Measurements from ENCODE around the gene WNT11. TPM values are rescaled to one million over a fixed set of nuclear protein-coding genes. Genes with fewer than 3 reads are reported as not detected.

WNT11 gene
- total RNA-seq, 1 experiment from 2014 or later: not detected

DNA sequence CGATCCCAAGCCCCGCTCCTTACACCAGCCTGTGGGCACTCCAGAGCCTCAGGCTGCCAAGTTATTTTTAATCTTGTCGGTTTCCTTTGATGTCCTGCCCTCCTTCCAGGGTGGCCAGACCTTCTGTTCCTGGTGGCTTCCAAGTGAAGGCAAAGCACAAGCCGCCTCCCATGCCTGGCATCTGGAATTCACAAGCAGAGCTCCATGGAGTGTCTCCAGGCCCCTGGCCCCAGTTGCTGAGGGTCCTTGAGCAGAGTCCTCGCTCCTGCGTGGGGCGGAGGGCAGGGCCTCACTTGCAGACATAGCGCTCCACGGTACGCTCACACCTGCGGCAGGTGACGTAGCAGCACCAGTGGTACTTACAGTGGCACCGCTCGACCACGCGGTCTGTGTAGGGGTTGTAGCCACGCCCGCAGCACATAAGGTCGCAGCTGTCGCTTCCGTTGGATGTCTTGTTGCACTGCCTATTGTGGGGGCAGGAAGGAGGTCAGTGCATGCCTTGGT lies 19.5 kb downstream of the WNT11 start:
- TF ChIP-seq, protein P1, sequence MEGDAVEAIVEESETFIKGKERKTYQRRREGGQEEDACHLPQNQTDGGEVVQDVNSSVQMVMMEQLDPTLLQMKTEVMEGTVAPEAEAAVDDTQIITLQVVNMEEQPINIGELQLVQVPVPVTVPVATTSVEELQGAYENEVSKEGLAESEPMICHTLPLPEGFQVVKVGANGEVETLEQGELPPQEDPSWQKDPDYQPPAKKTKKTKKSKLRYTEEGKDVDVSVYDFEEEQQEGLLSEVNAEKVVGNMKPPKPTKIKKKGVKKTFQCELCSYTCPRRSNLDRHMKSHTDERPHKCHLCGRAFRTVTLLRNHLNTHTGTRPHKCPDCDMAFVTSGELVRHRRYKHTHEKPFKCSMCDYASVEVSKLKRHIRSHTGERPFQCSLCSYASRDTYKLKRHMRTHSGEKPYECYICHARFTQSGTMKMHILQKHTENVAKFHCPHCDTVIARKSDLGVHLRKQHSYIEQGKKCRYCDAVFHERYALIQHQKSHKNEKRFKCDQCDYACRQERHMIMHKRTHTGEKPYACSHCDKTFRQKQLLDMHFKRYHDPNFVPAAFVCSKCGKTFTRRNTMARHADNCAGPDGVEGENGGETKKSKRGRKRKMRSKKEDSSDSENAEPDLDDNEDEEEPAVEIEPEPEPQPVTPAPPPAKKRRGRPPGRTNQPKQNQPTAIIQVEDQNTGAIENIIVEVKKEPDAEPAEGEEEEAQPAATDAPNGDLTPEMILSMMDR (IDR thresholded peaks at IDR 0.05; ENCODE audit: unreplicated experiment): no peak
- Mint-ChIP-seq H3K4me1 (ENCODE audit: low read depth, unreplicated experiment) (no peaks in the 10 kb centered on the region), H3K4me3 (ENCODE audit: low read depth, unreplicated experiment) (no peak overlapping the region), H3K27ac (ENCODE audit: unreplicated experiment) (no peak overlapping the region), H3K36me3 (ENCODE audit: insufficient read depth, unreplicated experiment) (no peaks in the 10 kb centered on the region), H3K27me3 (ENCODE audit: unreplicated experiment) (peaks cover 43% of the 10 kb centered on the region), H3K9me3 (ENCODE audit: low read depth, unreplicated experiment) (no peaks in the 10 kb centered on the region)
- intact Hi-C loops (cut with micrococcal nuclease; ENCODE audit: unreplicated experiment): no loop called here
- CTCF ChIA-PET: no interaction called here
- BruUV-seq (replicated peaks): no TSS peak
- DNase-seq: no peak

DNA sequence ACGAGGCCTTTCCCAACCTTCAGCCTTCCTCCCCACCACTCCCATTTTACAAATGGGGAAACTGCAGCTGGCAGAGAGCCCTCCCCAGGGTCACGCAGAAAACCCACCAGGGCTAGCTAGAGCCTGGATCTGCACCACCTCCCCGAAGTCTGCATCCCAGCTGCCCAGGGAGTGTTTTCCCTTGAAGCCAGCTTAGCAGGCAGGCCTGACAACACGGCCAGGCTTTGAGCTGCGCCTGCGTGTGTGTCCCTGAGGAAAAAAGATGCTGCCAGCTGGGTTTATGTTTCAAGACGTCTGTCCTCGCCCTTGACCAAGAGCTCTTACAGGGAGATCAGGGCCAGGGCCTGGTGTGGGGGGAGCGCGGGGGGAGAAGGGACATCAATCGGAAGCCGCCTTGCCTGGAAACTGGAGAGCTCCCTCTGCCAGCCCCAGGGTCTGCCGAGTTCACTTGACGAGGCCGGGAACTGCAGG lies 20.3 kb downstream of the WNT11 start:
- H3K4me3 Mint-ChIP-seq (ENCODE audit: low read depth, unreplicated experiment): no peak overlapping the region
- TF ChIP-seq, protein P1 (IDR thresholded peaks at IDR 0.05; ENCODE audit: unreplicated experiment): no peak
- no peak for DNase-seq
- intact Hi-C loops (cut with micrococcal nuclease; ENCODE audit: unreplicated experiment): no loop called here
- H3K4me1 Mint-ChIP-seq (ENCODE audit: low read depth, unreplicated experiment): no peaks in the 10 kb centered on the region
- peaks cover 44% of the 10 kb centered on the region for H3K27me3 Mint-ChIP-seq (ENCODE audit: unreplicated experiment)
- no peaks in the 10 kb centered on the region for H3K36me3 Mint-ChIP-seq (ENCODE audit: insufficient read depth, unreplicated experiment)
- no TSS peak for BruUV-seq (replicated peaks)
- CTCF ChIA-PET: no interaction called here
- H3K27ac Mint-ChIP-seq (ENCODE audit: unreplicated experiment): no peak overlapping the region
- H3K9me3 Mint-ChIP-seq (ENCODE audit: low read depth, unreplicated experiment): no peaks in the 10 kb centered on the region

DNA sequence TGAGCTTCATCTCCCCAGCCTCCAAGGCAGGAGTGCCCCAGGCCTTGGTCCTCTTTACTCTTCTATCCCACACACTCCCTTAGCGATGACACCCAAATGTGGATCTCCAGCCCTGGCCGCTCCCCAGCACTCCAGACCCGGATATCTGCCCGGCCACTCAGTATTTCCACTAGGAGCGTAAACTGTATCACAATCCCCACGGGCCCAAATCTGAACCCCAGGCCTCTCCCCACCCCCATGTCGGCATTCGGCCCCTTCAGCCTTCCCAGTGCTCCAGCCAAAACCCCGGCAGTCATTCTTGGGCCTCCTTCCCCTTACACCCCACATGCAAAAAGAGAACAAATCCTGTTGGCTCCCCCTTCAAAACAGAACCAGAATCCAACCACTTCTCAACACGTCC lies 20.8 kb downstream of the WNT11 start:
- peaks cover 47% of the 10 kb centered on the region for H3K27me3 Mint-ChIP-seq (ENCODE audit: unreplicated experiment)
- no peaks in the 10 kb centered on the region for H3K4me1 Mint-ChIP-seq (ENCODE audit: low read depth, unreplicated experiment)
- no peak for DNase-seq
- H3K9me3 Mint-ChIP-seq (ENCODE audit: low read depth, unreplicated experiment): no peaks in the 10 kb centered on the region
- BruUV-seq (replicated peaks): no TSS peak
- intact Hi-C loops (cut with micrococcal nuclease; ENCODE audit: unreplicated experiment): no loop called here
- TF ChIP-seq, protein P1 (IDR thresholded peaks at IDR 0.05; ENCODE audit: unreplicated experiment): no peak
- no peak overlapping the region for H3K4me3 Mint-ChIP-seq (ENCODE audit: low read depth, unreplicated experiment)
- CTCF ChIA-PET: no interaction called here
- no peaks in the 10 kb centered on the region for H3K36me3 Mint-ChIP-seq (ENCODE audit: insufficient read depth, unreplicated experiment)
- no peak overlapping the region for H3K27ac Mint-ChIP-seq (ENCODE audit: unreplicated experiment)

DNA sequence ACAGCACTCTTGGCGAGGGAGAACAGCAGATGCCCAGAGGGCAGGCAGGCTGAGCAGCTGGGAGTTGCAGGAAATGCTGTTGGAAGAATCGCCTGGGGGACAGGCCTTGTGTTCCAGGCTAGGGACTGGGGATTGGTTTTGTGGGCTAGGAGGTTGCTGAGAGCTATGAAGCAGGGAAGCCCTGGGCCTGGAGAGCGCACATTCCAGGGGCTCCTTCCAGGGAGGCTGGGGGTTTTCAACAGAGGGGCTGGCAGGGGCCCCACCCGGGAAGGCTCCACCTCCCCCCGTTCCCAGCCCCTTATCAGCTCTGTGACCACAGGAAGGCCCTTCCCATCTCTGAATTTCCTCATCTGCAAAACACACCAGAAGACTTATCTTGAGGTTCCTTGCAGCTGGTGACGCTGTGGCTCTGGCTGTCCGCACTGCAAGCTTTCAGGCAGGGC lies 21.7 kb downstream of the WNT11 start:
- Mint-ChIP-seq H3K4me1 (ENCODE audit: low read depth, unreplicated experiment) (no peaks in the 10 kb centered on the region), H3K36me3 (ENCODE audit: insufficient read depth, unreplicated experiment) (no peaks in the 10 kb centered on the region), H3K4me3 (ENCODE audit: low read depth, unreplicated experiment) (no peak overlapping the region), H3K27ac (ENCODE audit: unreplicated experiment) (no peak overlapping the region), H3K27me3 (ENCODE audit: unreplicated experiment) (peaks cover 56% of the 10 kb centered on the region), H3K9me3 (ENCODE audit: low read depth, unreplicated experiment) (no peaks in the 10 kb centered on the region)
- CTCF ChIA-PET: interaction anchor here (0.6 kb wide), 1 partner anchor 66 kb away, joined by 3 read pairs; no protein-coding TSS in a partner anchor
- no TSS peak for BruUV-seq (replicated peaks)
- TF ChIP-seq, protein P1 (IDR thresholded peaks at IDR 0.05; ENCODE audit: unreplicated experiment): no peak
- intact Hi-C loops (cut with micrococcal nuclease; ENCODE audit: unreplicated experiment): no loop called here
- no peak for DNase-seq

Data from Calu3 (cell line).